HCT116 (cell line): Measurements from ENCODE around the gene SPCS2. TPM values are rescaled to one million over a fixed set of nuclear protein-coding genes. Genes with fewer than 3 reads are reported as not detected.

Source experiments
- ATAC-seq: fragments of 200-7000 bp; cut with Tn5 transposase; 2 replicates; pipeline ENCODE4 v1.9.1; 2020; ENCODE audit warnings: mild to moderate bottlenecking, moderate library complexity
- BruUV-seq: library from RNA; stranded (reverse); fragments of 400-500 nt; replicated peaks from 2 replicates; lab custom pipeline; 2021; lab: Mats Ljungman, UMichigan
- CTCF ChIA-PET: fragments of 300-600 bp; sonication (Branson Sonifier 250); formaldehyde crosslinking; loops from one replicate; lab custom pipeline; 2021; ENCODE audit warnings: antibody characterized with exemption; lab: Charles Lee
- POLR2A ChIA-PET: fragments of 300-600, 350-600 bp; sonication (Branson Sonifier 250); formaldehyde crosslinking; loops from one replicate; lab custom pipeline; 2021; ENCODE audit warnings: antibody characterized with exemption; lab: Charles Lee
- RAD21 ChIA-PET, 2 experiments: fragments of 300-600 bp; sonication (Branson Sonifier 250); formaldehyde crosslinking; loops; one replicate each; lab custom pipeline; 2023; ENCODE audit warnings: low total read pairs in 2 of 2; ENCODE audit not compliant: uncharacterized antibody in 2 of 2, unreplicated experiment in 2 of 2, low non-redundant PET in 1 of 2; lab: Charles Lee
- DNase-seq: peaks from one replicate; pipeline ENCODE4 v3.0.0-alpha.2; 2010; ENCODE audit warnings: low read depth, low spot score
- H2AFZ ChIP-seq: fragments of 200-600 bp; shearing (Covaris generic), sonication (generic); 2 replicates; pipeline ENCODE4 v1.6.1; 2017; ENCODE audit warnings: low read depth, mixed run types, mixed read lengths, antibody characterized with exemption, low read length; ENCODE audit not compliant: poor library complexity, severe bottlenecking
- H3K27ac ChIP-seq: 2 replicates; pipeline ENCODE4 v1.5.1; 2012; ENCODE audit warnings: low read depth, low read length
- H3K27me3 ChIP-seq: fragments of 200-600 bp; sonication (generic); 2 replicates; pipeline ENCODE4 v1.6.1; 2016; ENCODE audit warnings: mixed run types, low read length, mixed read lengths; ENCODE audit not compliant: insufficient read depth
- H3K36me3 ChIP-seq, 2 experiments: fragments of 200-500 bp in 1 of 2; fragments of 200-600 bp in 1 of 2; sonication (Bioruptor generic) in 1 of 2; sonication (generic) in 1 of 2; 2 replicates each; pipeline versions ENCODE4 v1.5.1 to v1.6.1; 2014 to 2016; ENCODE audit warnings: low read length in 2 of 2, inconsistent platforms in 1 of 2, mixed read lengths in 1 of 2, mixed run types in 1 of 2; ENCODE audit not compliant: insufficient read depth in 2 of 2, control insufficient read depth in 1 of 2
- H3K4me1 ChIP-seq, 2 experiments: fragments of 200-600 bp in 1 of 2; sonication (generic) in 1 of 2; 2 replicates each; pipeline versions ENCODE4 v1.5.1 to v1.6.1; 2012 to 2017; ENCODE audit warnings: low read length in 2 of 2, inconsistent platforms in 1 of 2, mild to moderate bottlenecking in 1 of 2, mixed read lengths in 1 of 2, mixed run types in 1 of 2, moderate library complexity in 1 of 2; ENCODE audit not compliant: insufficient read depth in 2 of 2, control insufficient read depth in 1 of 2
- H3K4me2 ChIP-seq: fragments of 200-600 bp; sonication (generic); 2 replicates; pipeline ENCODE4 v1.6.1; 2017; ENCODE audit warnings: mixed run types, low read length, mixed read lengths
- H3K4me3 ChIP-seq, 2 experiments: fragments of 200-600 bp in 1 of 2; sonication (generic) in 1 of 2; replicated peaks in 1 of 2; 2 replicates each; pipeline ENCODE4 v1.5.1; 2011 to 2016; ENCODE audit warnings: low read length in 2 of 2, control low read depth in 1 of 2, low read depth in 1 of 2, mild to moderate bottlenecking in 1 of 2, mixed read lengths in 1 of 2, mixed run types in 1 of 2
- H3K79me2 ChIP-seq: fragments of 200-600 bp; sonication (generic); 2 replicates; pipeline ENCODE4 v1.6.1; 2017; ENCODE audit warnings: mild to moderate bottlenecking, mixed run types, low read length, moderate library complexity, mixed read lengths; ENCODE audit not compliant: insufficient read depth
- H3K9ac ChIP-seq: fragments of 200-600 bp; sonication (generic); 2 replicates; pipeline ENCODE4 v1.6.1; 2016; ENCODE audit warnings: low read length, mixed read lengths
- H3K9me2 ChIP-seq: fragments of 200-600 bp; sonication (generic), shearing (Covaris generic); 2 replicates; pipeline ENCODE4 v1.6.1; 2017; ENCODE audit warnings: mixed run types, mild to moderate bottlenecking, moderate library complexity; ENCODE audit not compliant: insufficient read depth
- H3K9me3 ChIP-seq, 2 experiments: fragments of 200-500 bp in 1 of 2; fragments of 200-600 bp in 1 of 2; sonication (Bioruptor generic) in 1 of 2; sonication (generic) in 1 of 2; 2 replicates each; pipeline ENCODE4 v1.6.1; 2014 to 2017; ENCODE audit warnings: low read length in 2 of 2, mixed read lengths in 2 of 2, inconsistent platforms in 1 of 2, low read depth in 1 of 2, mild to moderate bottlenecking in 1 of 2, mixed run types in 1 of 2, moderate library complexity in 1 of 2; ENCODE audit not compliant: control insufficient read depth in 1 of 2, insufficient read depth in 1 of 2
- H4K20me1 ChIP-seq: fragments of 200-600 bp; sonication (generic), shearing (Covaris generic); 2 replicates; pipeline ENCODE4 v1.6.1; 2017; ENCODE audit warnings: mixed run types, mild to moderate bottlenecking, moderate library complexity; ENCODE audit not compliant: insufficient read depth
- ATF3 ChIP-seq: IDR thresholded peaks from 2 replicates; pipeline ENCODE4 v1.6.1; 2012
- CBX3 ChIP-seq: IDR thresholded peaks from 2 replicates; pipeline ENCODE4 v1.6.1; 2012; ENCODE audit warnings: low read depth
- CTCF ChIP-seq, 3 experiments: fragments of 200-600 bp in 1 of 3; sonication (generic) in 1 of 3; IDR thresholded peaks in 2 of 3; conservative IDR thresholded peaks in 1 of 3; 2 replicates each; pipeline ENCODE4 v1.5.1; 2012 to 2017; ENCODE audit warnings: low read depth in 2 of 3, low read length in 2 of 3, antibody characterized with exemption in 1 of 3, borderline replicate concordance in 1 of 3, control low read depth in 1 of 3, mild to moderate bottlenecking in 1 of 3, mixed read lengths in 1 of 3, mixed run types in 1 of 3, moderate library complexity in 1 of 3; ENCODE audit not compliant: insufficient read depth in 1 of 3
- EGR1 ChIP-seq: IDR thresholded peaks from 2 replicates; pipeline ENCODE4 v1.6.1; 2012; ENCODE audit warnings: low read depth
- EZH2 ChIP-seq: fragments of 200-600 bp; sonication (generic); IDR thresholded peaks from 2 replicates; pipeline ENCODE4 v1.6.1; 2017; ENCODE audit warnings: antibody characterized with exemption, mixed run types
- FOSL1 ChIP-seq: IDR thresholded peaks from 2 replicates; pipeline ENCODE4 v1.6.1; 2012; ENCODE audit warnings: low read depth
- JUND ChIP-seq: IDR thresholded peaks from 2 replicates; pipeline ENCODE4 v1.6.1; 2012
- POLR2A ChIP-seq: IDR thresholded peaks from 2 replicates; pipeline ENCODE4 v1.7.0; 2011; ENCODE audit warnings: borderline replicate concordance; ENCODE audit not compliant: insufficient read depth, insufficient read length; ENCODE audit errors: extremely low read depth
- POLR2AphosphoS5 ChIP-seq: IDR thresholded peaks from 2 replicates; pipeline ENCODE4 v1.6.1; 2011; ENCODE audit warnings: mild to moderate bottlenecking, low read depth, low read length, moderate library complexity
- SIN3A ChIP-seq: IDR thresholded peaks from 2 replicates; pipeline ENCODE4 v1.6.1; 2012; ENCODE audit warnings: low read depth
- SP1 ChIP-seq: IDR thresholded peaks from 2 replicates; pipeline ENCODE4 v1.6.1; 2012; ENCODE audit warnings: low read depth
- SRF ChIP-seq: IDR thresholded peaks from 2 replicates; pipeline ENCODE4 v1.6.1; 2012; ENCODE audit warnings: low read depth
- TCF7L2 ChIP-seq: IDR thresholded peaks from 2 replicates; pipeline ENCODE4 v1.7.0; 2011; ENCODE audit warnings: borderline replicate concordance, inconsistent platforms; ENCODE audit not compliant: insufficient read depth, insufficient read length; ENCODE audit errors: extremely low read depth
- YY1 ChIP-seq: IDR thresholded peaks from 2 replicates; pipeline ENCODE4 v1.6.1; 2011; ENCODE audit warnings: low read length, low read depth, moderate library complexity, mild to moderate bottlenecking; ENCODE audit not compliant: insufficient replicate concordance; ENCODE audit errors: extremely low read depth
- ZBTB33 ChIP-seq: IDR thresholded peaks from 2 replicates; pipeline ENCODE4 v1.6.1; 2011; ENCODE audit warnings: mild to moderate bottlenecking, low read length, moderate library complexity; ENCODE audit not compliant: insufficient replicate concordance; ENCODE audit errors: extremely low read depth
- ZFX ChIP-seq: fragments of 450-650 bp; IDR thresholded peaks from 2 replicates; pipeline ENCODE4 v1.6.1; 2017
- ZNF274 ChIP-seq: fragments of 200-500 bp; sonication (Bioruptor generic); IDR thresholded peaks from 2 replicates; pipeline ENCODE4 v1.6.1; 2014; ENCODE audit warnings: mild to moderate bottlenecking, low read depth, low read length, inconsistent platforms
- intact Hi-C: fragments of 100-400 bp; cut with micrococcal nuclease; formaldehyde crosslinking; loops from 2 replicates; pipeline ENCODE4 v1.10.0; 2022
- total RNA-seq: library from RNA; stranded (reverse); gene quantifications from one replicate; pipeline ENCODE4 v1.2.1, GENCODE V29; 2021; ENCODE audit not compliant: unreplicated experiment
- TF ChIP-seq, protein P1 (sequence below): IDR thresholded peaks from 2 replicates; pipeline ENCODE4 v1.6.1; 2012

Gene SPCS2
- total RNA-seq, 1 experiment from 2014 or later, result 133 TPM

DNA sequence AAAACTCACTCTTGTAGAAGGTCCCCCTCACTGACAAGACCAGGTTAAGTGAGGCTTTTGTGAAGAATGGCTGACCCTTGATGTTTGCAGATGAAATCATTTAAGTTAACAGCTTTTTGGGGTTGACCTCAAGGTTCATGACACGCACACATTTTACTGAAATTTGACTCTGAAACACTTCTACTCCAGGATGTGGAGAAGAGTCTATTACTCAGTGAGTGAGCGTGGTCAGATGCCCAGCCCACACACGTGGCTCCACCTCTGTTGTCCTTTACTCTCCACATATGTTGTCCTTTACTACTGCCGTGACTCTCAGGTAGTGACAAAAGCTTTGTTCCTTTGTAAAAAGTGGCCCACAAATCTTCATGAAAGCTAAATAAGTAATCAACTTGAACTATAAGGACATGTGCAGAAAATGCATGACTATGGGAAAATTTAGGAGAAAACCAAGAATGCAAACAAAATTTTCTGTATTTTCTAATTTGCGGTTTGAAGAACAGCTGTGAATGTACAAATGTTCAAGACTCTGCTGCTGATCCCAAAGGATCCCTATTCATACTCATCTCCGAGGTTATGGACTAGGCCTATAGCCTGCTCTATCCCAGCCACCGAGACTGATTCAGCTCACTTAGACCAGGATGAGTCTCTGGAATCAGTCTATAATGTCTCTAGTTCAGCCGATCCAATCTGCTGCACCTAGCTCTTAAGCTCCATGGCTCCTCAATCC lies 22.6 kb upstream of the SPCS2 start (continued):
- no peak for TF ChIP-seq ZBTB33
- no peak for TF ChIP-seq EZH2
- TF ChIP-seq JUND, result no peak
- no peak for TF ChIP-seq ZNF274
- TF ChIP-seq SRF, result no peak
- no peak for TF ChIP-seq POLR2AphosphoS5
- TF ChIP-seq SIN3A, result no peak
- no peak for TF ChIP-seq ZFX
- TF ChIP-seq, protein P1, sequence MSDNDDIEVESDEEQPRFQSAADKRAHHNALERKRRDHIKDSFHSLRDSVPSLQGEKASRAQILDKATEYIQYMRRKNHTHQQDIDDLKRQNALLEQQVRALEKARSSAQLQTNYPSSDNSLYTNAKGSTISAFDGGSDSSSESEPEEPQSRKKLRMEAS, result no peak

DNA sequence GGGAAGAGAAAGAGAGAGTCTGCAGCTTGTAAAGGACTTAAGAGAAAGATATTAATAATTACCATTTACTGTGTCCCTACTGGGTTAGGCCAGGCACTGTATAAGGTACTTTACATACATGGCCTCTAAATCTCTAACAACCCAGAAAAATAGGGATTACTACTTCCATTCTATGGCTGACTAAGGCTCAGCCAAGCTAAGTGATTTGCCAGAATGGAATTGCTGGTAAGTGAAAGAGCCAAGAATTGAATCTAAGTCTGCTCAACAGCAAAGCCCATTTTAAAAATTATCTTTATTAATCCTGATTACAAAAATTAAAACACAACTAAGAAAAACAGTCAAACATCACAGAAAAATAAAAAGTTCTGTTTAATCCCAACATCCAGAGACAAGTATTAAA lies 21.6 kb upstream of the SPCS2 start:
- Histone ChIP-seq H3K4me2 (no peak overlapping the region), H4K20me1 (peaks cover 6% of the 10 kb centered on the region; the same call in 1 of the 2 replicates), H3K79me2 (no peaks in the 10 kb centered on the region), H3K27me3 (no peaks in the 10 kb centered on the region), H3K9me3 (no peaks in the 10 kb centered on the region), H3K4me3 (no peak overlapping the region), H3K36me3 (no peaks in the 10 kb centered on the region; a peak in 1 of 4 replicates), H3K27ac (no peak overlapping the region), H3K4me1 (no peaks in the 10 kb centered on the region), H2AFZ (no peak overlapping the region), H3K9me2 (no peaks in the 10 kb centered on the region), H3K9ac (no peak overlapping the region)
- TF ChIP-seq, protein P1, result no peak
- no peak for TF ChIP-seq SRF
- no peak for TF ChIP-seq CBX3
- TF ChIP-seq SP1, result no peak
- no peak for TF ChIP-seq EGR1
- no peak for TF ChIP-seq FOSL1
- TF ChIP-seq POLR2A, result no peak
- no peak for TF ChIP-seq TCF7L2
- no peak for TF ChIP-seq CTCF (IDR thresholded peaks at IDR 0.05 in 2 of 3, conservative IDR thresholded peaks at IDR 0.05 in 1 of 3; ENCODE audit: borderline replicate concordance in 1 of 3, insufficient read depth in 1 of 3, low read depth in 2 of 3, low read length in 2 of 3)
- TF ChIP-seq POLR2AphosphoS5, result no peak
- TF ChIP-seq JUND, result no peak
- no peak for TF ChIP-seq YY1
- no peak for TF ChIP-seq ATF3
- ChIA-PET POLR2A (no interaction called here), RAD21 (no interaction called here), CTCF (no interaction called here)
- intact Hi-C loops, result no loop called here
- no peak for DNase-seq
- no peak for ATAC-seq
- no TSS peak for BruUV-seq
